ENCODE measurements around the gene ITGA11. TPM values are rescaled to one million over a fixed set of nuclear protein-coding genes. Genes with fewer than 3 reads are reported as not detected.
A peak's percentile ranks its signal among the peaks of the same experiment; 100 is the strongest.

ITGA11 gene
- total RNA-seq, 1 donor from 2014 or later: 193 TPM

- Mint-ChIP-seq H3K27ac (ENCODE audit: unreplicated experiment) (no peak overlapping the region), H3K36me3 (ENCODE audit: low read depth, unreplicated experiment) (peaks cover 47% of the 10 kb centered on the region), H3K27me3 (ENCODE audit: low read depth, unreplicated experiment) (no peaks in the 10 kb centered on the region), H3K4me3 (ENCODE audit: unreplicated experiment) (no peak overlapping the region), H3K4me1 (ENCODE audit: low read depth, unreplicated experiment) (peaks cover 21% of the 10 kb centered on the region), H3K9me3 (ENCODE audit: unreplicated experiment) (peaks cover 2% of the 10 kb centered on the region)
- peaks cover 3% of the 10 kb centered on the region for H3K36me3 ChIP-seq (ENCODE audit: insufficient read depth, low read length)
- FAIRE-seq: no peak
- peaks cover 40% of the 10 kb centered on the region for H3K4me1 ChIP-seq (ENCODE audit: insufficient read depth, low read length)
- no peak overlapping the region for H2AFZ ChIP-seq (ENCODE audit: low read depth, low read length)
- no peak overlapping the region for H3K4me3 ChIP-seq (ENCODE audit: insufficient read depth, low read depth, low read length)
- no peak overlapping the region for H3K27ac ChIP-seq (ENCODE audit: low read depth, low read length)
- no peak overlapping the region for H3K4me2 ChIP-seq (ENCODE audit: low read length)
- no peaks in the 10 kb centered on the region for H3K27me3 ChIP-seq (ENCODE audit: insufficient read depth, low read length)
- H4K20me1 ChIP-seq (ENCODE audit: insufficient read depth, low read length): no peaks in the 10 kb centered on the region
- H3K9ac ChIP-seq (ENCODE audit: low read length): no peak overlapping the region
- no peaks in the 10 kb centered on the region for H3K79me2 ChIP-seq (ENCODE audit: insufficient read depth, low read length)
- no peaks in the 10 kb centered on the region for H3K9me3 ChIP-seq (ENCODE audit: insufficient read depth, low read depth, low read length)
- DNase-seq (ENCODE audit: low read depth): no peak
- TF ChIP-seq CTCF (IDR thresholded peaks at IDR 0.05; ENCODE audit: insufficient read depth, low read depth, low read length): no peak
- no peak for TF ChIP-seq EZH2 (IDR thresholded peaks at IDR 0.05; ENCODE audit: insufficient read depth, low read length)
These were observed 69.3 kb downstream of the ITGA11 start for GRCh38 chr15:68362537-68363126.

DNA sequence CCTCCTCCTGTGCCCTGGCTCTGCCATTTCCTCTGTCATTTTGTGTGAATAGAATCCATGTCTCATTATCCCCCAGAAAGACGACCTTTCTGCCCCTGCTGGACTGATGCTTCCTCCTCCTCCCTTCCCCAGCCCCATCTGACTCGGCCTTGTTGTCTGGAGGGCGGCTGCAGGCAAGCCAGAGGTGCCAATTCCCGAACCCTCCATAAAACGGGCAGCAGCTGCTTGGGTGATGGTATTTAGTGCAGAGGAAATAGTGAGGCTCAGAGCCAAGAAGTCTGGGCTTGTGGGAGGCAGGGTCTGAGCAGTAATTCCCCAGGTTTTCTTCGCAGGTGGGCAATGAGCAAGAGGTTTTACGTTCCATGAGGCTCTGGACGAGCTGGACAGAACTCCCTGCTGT lies 71.2 kb downstream of the ITGA11 start:
- Mint-ChIP-seq H3K27me3 (ENCODE audit: low read depth, unreplicated experiment) (no peaks in the 10 kb centered on the region), H3K27ac (ENCODE audit: unreplicated experiment) (peak overlapping the region; percentile 37), H3K4me1 (ENCODE audit: low read depth, unreplicated experiment) (peaks cover 13% of the 10 kb centered on the region), H3K36me3 (ENCODE audit: low read depth, unreplicated experiment) (peaks cover 50% of the 10 kb centered on the region), H3K9me3 (ENCODE audit: unreplicated experiment) (peaks cover 7% of the 10 kb centered on the region), H3K4me3 (ENCODE audit: unreplicated experiment) (no peak overlapping the region)
- no peak overlapping the region for H3K27ac ChIP-seq (ENCODE audit: low read depth, low read length)
- peaks cover 10% of the 10 kb centered on the region for H3K36me3 ChIP-seq (ENCODE audit: insufficient read depth, low read length)
- no peaks in the 10 kb centered on the region for H4K20me1 ChIP-seq (ENCODE audit: insufficient read depth, low read length)
- DNase-seq (ENCODE audit: low read depth) (no peak), FAIRE-seq (no peak)
- H3K4me3 ChIP-seq (ENCODE audit: insufficient read depth, low read depth, low read length): no peak overlapping the region
- no peaks in the 10 kb centered on the region for H3K27me3 ChIP-seq (ENCODE audit: insufficient read depth, low read length)
- TF ChIP-seq EZH2 (IDR thresholded peaks at IDR 0.05; ENCODE audit: insufficient read depth, low read length) (no peak), CTCF (IDR thresholded peaks at IDR 0.05; ENCODE audit: insufficient read depth, low read depth, low read length) (no peak)
- no peak overlapping the region for H3K9ac ChIP-seq (ENCODE audit: low read length)
- peaks cover 2% of the 10 kb centered on the region for H3K9me3 ChIP-seq (ENCODE audit: insufficient read depth, low read depth, low read length)
- H3K4me2 ChIP-seq (ENCODE audit: low read length): no peak overlapping the region
- H3K4me1 ChIP-seq (ENCODE audit: insufficient read depth, low read length): peaks cover 31% of the 10 kb centered on the region
- H3K79me2 ChIP-seq (ENCODE audit: insufficient read depth, low read length): no peaks in the 10 kb centered on the region
- H2AFZ ChIP-seq (ENCODE audit: low read depth, low read length): no peak overlapping the region

DNA sequence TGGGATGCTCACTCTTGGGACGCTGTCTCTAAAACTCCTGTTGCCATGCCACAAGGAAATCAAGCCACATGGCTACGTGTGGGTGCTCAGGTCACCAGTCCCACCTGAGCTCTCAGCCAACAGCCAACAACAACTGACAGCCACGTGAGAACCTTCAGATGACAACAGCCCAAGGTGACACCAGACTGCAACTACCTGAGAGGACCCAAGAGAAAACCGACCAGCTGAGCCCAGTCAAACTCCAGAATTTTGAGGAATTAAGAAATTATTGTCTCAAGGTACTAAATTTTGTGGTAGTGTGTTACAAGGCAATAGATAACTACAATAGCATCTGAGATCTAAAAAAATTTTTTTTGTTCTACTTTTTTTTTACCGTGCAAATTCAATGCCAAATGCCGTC lies 75.2 kb downstream of the ITGA11 start:
- no peak overlapping the region for H2AFZ ChIP-seq (ENCODE audit: low read depth, low read length)
- peaks cover 37% of the 10 kb centered on the region for H3K4me1 Mint-ChIP-seq (ENCODE audit: low read depth, unreplicated experiment)
- no peaks in the 10 kb centered on the region for H3K27me3 ChIP-seq (ENCODE audit: insufficient read depth, low read length)
- no peak for FAIRE-seq
- peaks cover 40% of the 10 kb centered on the region for H3K4me1 ChIP-seq (ENCODE audit: insufficient read depth, low read length)
- peaks cover 2% of the 10 kb centered on the region for H3K9me3 ChIP-seq (ENCODE audit: insufficient read depth, low read depth, low read length)
- H3K4me3 ChIP-seq (ENCODE audit: insufficient read depth, low read depth, low read length): no peak overlapping the region
- peaks cover 10% of the 10 kb centered on the region for H3K36me3 ChIP-seq (ENCODE audit: insufficient read depth, low read length)
- H3K79me2 ChIP-seq (ENCODE audit: insufficient read depth, low read length): no peaks in the 10 kb centered on the region
- no peaks in the 10 kb centered on the region for H3K27me3 Mint-ChIP-seq (ENCODE audit: low read depth, unreplicated experiment)
- no peak overlapping the region for H3K9ac ChIP-seq (ENCODE audit: low read length)
- DNase-seq (ENCODE audit: low read depth): no peak
- H3K9me3 Mint-ChIP-seq (ENCODE audit: unreplicated experiment): peaks cover 7% of the 10 kb centered on the region
- H3K4me2 ChIP-seq (ENCODE audit: low read length): no peak overlapping the region
- peaks cover 53% of the 10 kb centered on the region for H3K36me3 Mint-ChIP-seq (ENCODE audit: low read depth, unreplicated experiment)
- H3K4me3 Mint-ChIP-seq (ENCODE audit: unreplicated experiment): no peak overlapping the region
- no peak overlapping the region for H3K27ac Mint-ChIP-seq (ENCODE audit: unreplicated experiment)
- H3K27ac ChIP-seq (ENCODE audit: low read depth, low read length): no peak overlapping the region
- TF ChIP-seq EZH2 (IDR thresholded peaks at IDR 0.05; ENCODE audit: insufficient read depth, low read length) (no peak), CTCF (IDR thresholded peaks at IDR 0.05; ENCODE audit: insufficient read depth, low read depth, low read length) (no peak)
- H4K20me1 ChIP-seq (ENCODE audit: insufficient read depth, low read length): no peaks in the 10 kb centered on the region
